Frontal cortex (tissue), 4 donors: ENCODE results near the gene CREM. TPM values are rescaled to one million over a fixed set of nuclear protein-coding genes. Genes with fewer than 3 reads are reported as not detected.
A peak's percentile ranks its signal among the peaks of the same experiment; 100 is the strongest.
"Not testable (repeated sequence)": the region's sequence is repeated elsewhere in the genome, so short reads cannot be mapped to it uniquely, and the experiment has no call there.

Experiments
- DNase-seq, 2 donors: peaks; one replicate each; pipeline ENCODE4 v3.0.0; 2012; ENCODE audit warnings: low spot score in 2 of 2
- FAIRE-seq: peaks from 2 replicates; lab custom pipeline; 2012; peaks lifted over from hg19 to GRCh38; lab: Jason Lieb, UNC
- total RNA-seq: library from RNA; depleted of rRNA; stranded (reverse); fragments of >200 nt; gene quantifications from one replicate; pipeline ENCODE4 v1.2.3, GENCODE V29; 2014
- donor health status: control.
- donor health status: control.
- donor health status: control.

The CREM gene
- total RNA-seq, 1 donor from 2014 or later, result 14.7 TPM

GRCh38 chr10:35216303-35216905, 89.8 kb downstream of the CREM start:
- DNase-seq (no peak), FAIRE-seq (no peak)

DNA sequence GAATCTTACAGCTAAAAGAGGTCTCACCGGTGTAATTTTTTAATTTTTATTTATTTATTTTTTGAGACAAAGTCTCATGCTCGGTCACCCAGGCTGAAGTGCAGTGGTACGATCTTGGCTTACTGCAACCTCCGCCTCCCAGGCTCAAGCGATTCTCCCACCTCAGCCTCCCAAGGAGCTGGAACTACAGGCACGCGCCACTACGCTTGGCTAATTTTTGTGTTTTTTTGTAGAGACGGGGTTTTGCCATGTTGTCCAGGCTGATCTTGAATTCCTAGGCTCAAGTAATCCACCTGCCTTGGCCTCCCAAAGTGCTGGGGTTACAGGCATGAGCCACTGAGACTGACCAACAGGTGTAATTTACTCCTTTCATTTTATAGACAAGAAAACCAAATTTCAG, 90.3 kb downstream of the CREM start:
- FAIRE-seq, DNase-seq: not testable (repeated sequence)

DNA sequence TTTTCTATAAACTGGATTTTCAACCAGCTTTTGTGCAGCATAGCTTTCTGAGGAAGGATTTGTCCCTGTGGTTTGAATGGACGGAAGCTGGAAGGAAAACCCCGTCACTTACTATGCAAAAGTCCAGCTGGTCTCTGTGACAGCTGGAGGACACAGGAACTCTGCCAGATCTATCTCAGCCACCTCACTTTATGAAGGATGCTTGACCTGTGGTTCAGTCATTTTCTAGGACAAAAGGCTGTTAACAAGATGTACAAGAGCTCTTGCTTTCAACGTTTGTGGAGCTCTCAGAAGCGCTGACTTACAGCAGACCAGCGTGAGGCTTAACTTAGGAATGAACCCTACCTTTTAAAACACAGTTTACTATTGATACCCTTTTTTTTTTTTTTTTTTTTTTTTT, 90.8 kb downstream of the CREM start:
- DNase-seq (no peak), FAIRE-seq (no peak)

GRCh38 chr10:35218339-35218955, 91.8 kb downstream of the CREM start:
- FAIRE-seq (no peak), DNase-seq (peak; percentile 53 to 56)

DNA sequence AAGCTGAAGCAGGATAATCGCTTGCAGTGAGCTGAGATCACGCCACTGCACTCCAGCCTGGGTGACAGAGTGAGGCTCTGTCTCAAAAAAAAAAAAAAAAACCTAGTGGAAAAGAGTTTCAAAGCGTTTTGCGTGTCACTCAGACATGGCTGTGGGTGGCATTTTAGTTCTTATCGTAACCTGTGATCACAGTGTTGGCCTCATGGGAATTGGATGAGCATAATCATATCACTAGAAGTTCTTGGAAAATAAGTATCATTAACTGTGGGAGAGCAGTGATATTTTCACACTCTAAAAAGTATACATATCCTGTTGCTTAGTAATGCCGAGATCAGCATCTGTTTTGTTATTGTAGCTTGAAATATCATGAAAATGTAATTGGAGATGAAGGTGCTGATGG, 92.6 kb downstream of the CREM start:
- no peak for DNase-seq
- no peak for FAIRE-seq

- FAIRE-seq (no peak), DNase-seq (no peak)
These were observed 93.5 kb downstream of the CREM start for GRCh38 chr10:35219891-35220890.

GRCh38 chr10:35223016-35223415, 96.4 kb downstream of the CREM start:
- no peak for DNase-seq
- FAIRE-seq, result no peak

DNA sequence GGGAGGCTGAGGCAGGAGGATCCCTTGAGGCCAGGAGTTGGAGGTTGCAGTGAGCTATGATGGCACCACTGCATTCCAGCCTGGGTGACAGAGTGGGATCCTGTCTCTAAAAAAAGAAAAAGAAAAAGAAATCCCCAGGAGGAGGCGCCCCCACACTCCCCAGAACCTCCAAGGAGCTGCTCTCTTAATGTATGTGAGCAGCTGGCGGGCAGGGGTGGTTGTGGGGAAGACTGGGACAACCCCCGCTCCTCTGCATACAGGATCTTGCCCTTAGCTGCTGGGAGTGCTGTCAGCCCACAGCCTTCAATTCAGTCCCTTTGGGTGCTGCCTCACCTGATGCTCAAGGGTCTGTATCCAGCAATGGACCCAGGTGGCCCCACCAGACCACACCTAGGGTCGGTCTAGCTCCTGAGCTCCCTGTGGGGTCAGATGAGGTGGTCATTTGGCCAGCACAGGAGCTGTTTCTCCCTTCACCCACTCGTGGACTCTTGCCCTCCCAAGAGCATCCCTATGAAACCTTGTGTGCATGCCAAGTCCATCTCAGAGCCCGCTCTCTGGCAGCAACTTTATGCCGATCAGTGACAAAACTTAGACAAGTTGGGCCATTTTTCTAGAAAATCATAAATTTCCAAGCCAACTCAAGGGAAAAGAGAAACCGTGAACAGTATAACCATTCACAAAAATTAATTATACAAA, 97.5 kb downstream of the CREM start:
- FAIRE-seq (no peak), DNase-seq (no peak)

GRCh38 chr10:35225204-35225603, 98.6 kb downstream of the CREM start:
- no peak for FAIRE-seq
- no peak for DNase-seq

DNA sequence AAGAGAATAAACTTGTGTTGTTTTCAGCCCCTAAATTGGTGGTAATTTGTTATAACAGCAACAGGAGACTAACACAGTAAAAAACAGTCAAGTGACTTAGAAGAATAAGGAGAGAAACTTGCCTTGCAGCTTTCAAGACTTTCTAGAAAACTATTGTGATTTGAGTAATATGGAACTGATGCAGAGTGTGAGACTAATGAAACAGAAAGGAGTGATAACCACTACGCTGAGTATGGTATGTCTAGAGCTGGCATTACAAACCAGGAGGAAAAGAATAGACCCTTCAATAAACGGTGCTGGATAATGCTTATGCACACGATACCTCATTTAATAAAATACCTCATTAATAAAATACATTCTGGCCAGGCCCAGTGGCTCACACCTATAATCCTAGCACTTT, 99.9 kb downstream of the CREM start:
- DNase-seq (no peak), FAIRE-seq (no peak)

- FAIRE-seq (no peak), DNase-seq (no peak)
These were observed 101.4 kb downstream of the CREM start for GRCh38 chr10:35228058-35228457.

GRCh38 chr10:35231646-35232045, 105.0 kb downstream of the CREM start:
- FAIRE-seq, result no peak
- DNase-seq, result no peak

DNA sequence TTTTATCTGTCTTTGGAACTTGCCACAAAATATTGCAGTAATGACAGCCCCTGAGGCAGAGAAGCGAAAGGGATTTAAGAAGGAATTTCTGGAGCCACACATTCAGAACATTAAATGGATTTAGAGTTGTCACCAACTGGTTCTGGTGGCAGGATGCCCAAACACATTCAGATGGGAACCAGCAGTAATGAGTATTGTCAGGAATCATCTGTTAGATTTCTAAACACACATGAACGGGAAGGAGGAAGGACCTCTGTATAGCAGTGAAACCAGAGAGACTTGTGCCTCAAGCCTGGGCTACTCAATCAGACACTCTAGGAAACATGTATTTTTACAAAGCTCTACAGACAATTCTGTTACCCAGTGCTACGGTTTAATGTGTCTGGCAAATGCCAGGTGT, 105.9 kb downstream of the CREM start:
- FAIRE-seq, result no peak
- no peak for DNase-seq

DNA sequence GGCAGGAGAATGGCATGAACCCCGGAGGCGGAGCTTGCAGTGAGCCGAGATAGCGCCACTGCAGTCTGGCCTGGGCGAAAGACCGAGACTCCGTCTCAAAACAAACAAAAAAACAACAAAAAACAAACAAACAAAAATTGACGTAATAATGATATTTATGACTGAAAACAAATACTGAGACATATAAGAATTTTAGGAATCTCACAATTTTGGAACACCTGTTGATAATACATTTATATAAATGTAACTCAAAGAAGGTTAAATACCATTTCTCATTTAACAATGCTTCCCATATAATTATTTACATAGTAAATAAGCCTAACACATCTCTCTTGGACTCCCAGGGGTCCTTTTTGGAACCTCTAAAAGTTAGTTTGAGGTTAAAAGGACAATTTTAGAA, 107.4 kb downstream of the CREM start:
- no peak for FAIRE-seq
- DNase-seq, result no peak

DNA sequence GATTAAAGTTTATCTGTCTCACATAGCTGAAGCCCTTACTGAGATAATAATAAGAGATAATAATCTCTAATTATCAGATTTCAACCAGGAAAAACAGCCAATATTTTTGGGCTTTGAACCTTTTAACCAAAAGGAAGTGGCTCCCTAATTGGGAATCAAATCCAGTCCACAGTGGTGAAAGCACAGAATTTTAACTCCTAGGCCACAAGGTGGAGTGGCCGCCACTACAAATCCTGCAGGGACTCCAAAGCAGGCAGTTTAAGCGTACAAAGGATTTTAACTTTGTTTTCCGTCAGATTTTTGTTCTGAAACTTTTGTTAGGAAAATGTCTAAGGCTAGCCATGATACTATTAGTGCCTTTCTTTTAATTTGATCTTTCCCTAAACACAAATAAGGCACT, 110.1 kb downstream of the CREM start:
- FAIRE-seq (no peak), DNase-seq (no peak)

GRCh38 chr10:35237766-35238512, 111.3 kb downstream of the CREM start:
- no peak for DNase-seq
- no peak for FAIRE-seq

DNA sequence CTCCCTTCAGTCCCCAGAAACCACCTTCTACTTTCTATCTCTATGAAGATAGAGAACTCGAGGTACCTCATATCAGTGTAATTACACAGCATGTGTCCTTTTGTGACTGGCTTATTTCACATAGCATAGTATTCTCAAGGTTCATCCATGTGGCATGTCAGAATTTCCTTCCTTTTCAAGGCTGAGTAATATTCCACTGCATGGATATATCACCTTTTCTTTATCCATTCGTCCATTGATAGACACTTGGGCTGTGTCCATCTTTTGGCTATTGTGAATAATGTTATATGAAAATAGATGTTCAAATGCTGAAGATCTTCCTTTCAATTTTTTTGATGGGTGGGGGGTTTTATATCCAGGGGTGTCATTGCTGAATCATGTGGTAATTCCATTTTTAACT, 117.9 kb downstream of the CREM start:
- DNase-seq (no peak), FAIRE-seq (no peak)

DNA sequence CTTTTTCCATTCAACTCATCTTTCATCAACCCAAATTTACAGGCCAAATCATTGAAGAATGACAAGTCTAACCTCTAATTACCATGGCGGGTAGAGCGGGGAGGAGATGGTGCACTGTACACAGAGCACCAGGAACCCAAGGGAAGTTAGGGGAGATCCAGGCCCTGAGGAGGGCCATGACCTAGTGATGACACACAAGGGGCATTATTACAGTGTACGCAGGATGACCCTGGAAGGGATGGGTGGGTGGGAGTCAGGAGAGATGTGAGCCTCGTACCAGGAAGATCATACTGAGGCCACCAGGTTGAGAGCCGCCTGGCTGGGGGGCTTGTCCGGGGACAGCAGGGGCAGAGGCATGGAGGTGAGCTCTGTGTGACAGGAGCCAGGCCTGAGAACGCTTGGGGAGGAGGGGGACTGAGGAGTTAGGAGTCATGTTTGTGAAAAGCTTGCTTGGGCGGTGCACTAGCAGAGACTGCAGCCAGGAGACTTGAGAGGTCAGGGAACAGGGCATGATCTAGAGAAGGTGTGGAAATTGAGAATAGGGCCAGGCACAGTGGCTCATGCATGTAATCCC, 120.2 kb downstream of the CREM start:
- DNase-seq, result no peak
- FAIRE-seq, result no peak

- FAIRE-seq (no peak), DNase-seq (no peak)
These were observed 124.9 kb downstream of the CREM start for GRCh38 chr10:35251373-35252100.
